Testis (tissue), 3 donors: ENCODE measurements around the gene SEMA5A. TPM values are rescaled to one million over a fixed set of nuclear protein-coding genes. Genes with fewer than 3 reads are reported as not detected.

Experiments
- DNase-seq: peaks from one replicate; pipeline ENCODE4 v3.0.0-alpha.2; 2019
- H3K27ac ChIP-seq, 2 donors: fragments of 200-600 bp; sonication (generic); one replicate each; pipeline ENCODE4 v1.5.1; 2019
- H3K27me3 ChIP-seq: fragments of 200-600 bp; sonication (generic); one replicate; pipeline ENCODE4 v1.5.1; 2019
- H3K36me3 ChIP-seq: fragments of 200-600 bp; sonication (generic); one replicate; pipeline ENCODE4 v1.5.1; 2017; ENCODE audit warnings: low read depth; ENCODE audit errors: missing control alignments
- H3K4me1 ChIP-seq: fragments of 200-600 bp; sonication (generic); one replicate; pipeline ENCODE4 v1.5.1; 2019
- H3K4me3 ChIP-seq, 2 donors: fragments of 200-600 bp; sonication (generic); one replicate each; pipeline ENCODE4 v1.5.1; 2017 to 2019
- H3K9me3 ChIP-seq: fragments of 200-600 bp; sonication (generic); one replicate; pipeline ENCODE4 v1.5.1; 2017
- POLR2A ChIP-seq: fragments of 450-650 bp; IDR thresholded peaks from one replicate; pipeline ENCODE4 v1.6.1; 2017; ENCODE audit warnings: antibody characterized with exemption, mild to moderate bottlenecking, moderate library complexity
- WGBS, 2 donors: methylation state at CpG; one replicate each; pipeline ENCODE4 v1.1.5; 2018; 5-methylcytosine and 5-hydroxymethylcytosine counted together
- intact Hi-C: fragments of 100-400 bp; cut with DNase I; formaldehyde crosslinking; loops from one replicate; pipeline ENCODE4 v1.15.1; 2023; ENCODE audit warnings: low total_unique reads
- polyA plus RNA-seq: library from polyadenylated mRNA; stranded (reverse); fragments of 350-450 nt; fragmentation: Illumina TruSeq; extraction: RNeasy Lipid Tissue Mini Kit (QIAGEN cat#74804); gene quantifications from one replicate; pipeline ENCODE4 v1.2.3, GENCODE V29; 2014; ENCODE audit warnings: low read depth, low replicate concordance; ENCODE audit not compliant: insufficient read depth
- total RNA-seq, 2 donors: library from RNA; depleted of rRNA; stranded (reverse); fragments of >200 nt; gene quantifications; one replicate each; pipeline ENCODE4 v1.2.3, GENCODE V29; 2016
- TF ChIP-seq, protein P1 (sequence below), 3 experiments: fragments of 450-650 bp in 2 of 3; fragments of 200-600 bp in 1 of 3; sonication (generic) in 1 of 3; IDR thresholded peaks; one replicate each; pipeline ENCODE4 v1.5.1; 2016 to 2019; ENCODE audit warnings: antibody characterized with exemption in 3 of 3, mild to moderate bottlenecking in 2 of 3, moderate library complexity in 1 of 3

SEMA5A gene
- total and polyA plus RNA-seq, 3 donors from 2014 or later, result 3.4 to 12.8 (median 5.4) TPM

DNA sequence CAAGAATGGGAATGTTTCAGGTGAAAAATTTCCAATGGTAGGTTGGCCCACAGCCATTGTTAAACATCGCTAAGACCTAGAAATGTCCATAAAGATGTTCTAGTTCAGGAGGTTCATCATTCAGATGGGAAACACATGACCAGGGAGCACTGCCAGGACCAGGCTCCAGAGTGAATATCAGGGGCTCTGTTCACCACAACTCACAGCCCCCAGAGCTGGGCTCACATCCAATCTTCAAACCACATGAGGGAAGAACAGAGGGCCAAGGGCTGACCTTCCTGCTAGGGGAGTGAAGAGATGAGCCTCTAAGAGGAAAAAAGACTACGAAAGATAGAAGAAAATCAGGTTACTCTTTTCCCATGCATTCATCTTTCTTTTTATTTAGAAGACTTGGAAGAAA is 205.8 kb downstream of the SEMA5A start:
- TF ChIP-seq, protein P1, sequence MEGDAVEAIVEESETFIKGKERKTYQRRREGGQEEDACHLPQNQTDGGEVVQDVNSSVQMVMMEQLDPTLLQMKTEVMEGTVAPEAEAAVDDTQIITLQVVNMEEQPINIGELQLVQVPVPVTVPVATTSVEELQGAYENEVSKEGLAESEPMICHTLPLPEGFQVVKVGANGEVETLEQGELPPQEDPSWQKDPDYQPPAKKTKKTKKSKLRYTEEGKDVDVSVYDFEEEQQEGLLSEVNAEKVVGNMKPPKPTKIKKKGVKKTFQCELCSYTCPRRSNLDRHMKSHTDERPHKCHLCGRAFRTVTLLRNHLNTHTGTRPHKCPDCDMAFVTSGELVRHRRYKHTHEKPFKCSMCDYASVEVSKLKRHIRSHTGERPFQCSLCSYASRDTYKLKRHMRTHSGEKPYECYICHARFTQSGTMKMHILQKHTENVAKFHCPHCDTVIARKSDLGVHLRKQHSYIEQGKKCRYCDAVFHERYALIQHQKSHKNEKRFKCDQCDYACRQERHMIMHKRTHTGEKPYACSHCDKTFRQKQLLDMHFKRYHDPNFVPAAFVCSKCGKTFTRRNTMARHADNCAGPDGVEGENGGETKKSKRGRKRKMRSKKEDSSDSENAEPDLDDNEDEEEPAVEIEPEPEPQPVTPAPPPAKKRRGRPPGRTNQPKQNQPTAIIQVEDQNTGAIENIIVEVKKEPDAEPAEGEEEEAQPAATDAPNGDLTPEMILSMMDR (IDR thresholded peaks at IDR 0.05), result no peak
- Histone ChIP-seq H3K4me3 (no peak overlapping the region), H3K4me1 (no peaks in the 10 kb centered on the region), H3K36me3 (no peaks in the 10 kb centered on the region), H3K27me3 (no peaks in the 10 kb centered on the region), H3K27ac (no peak overlapping the region), H3K9me3 (no peaks in the 10 kb centered on the region)
- no peak for DNase-seq
- intact Hi-C loops, result no loop called here
- WGBS, 2 donors, result 71 to 89% methylated on average over 2 of the region's 2 CpGs

DNA sequence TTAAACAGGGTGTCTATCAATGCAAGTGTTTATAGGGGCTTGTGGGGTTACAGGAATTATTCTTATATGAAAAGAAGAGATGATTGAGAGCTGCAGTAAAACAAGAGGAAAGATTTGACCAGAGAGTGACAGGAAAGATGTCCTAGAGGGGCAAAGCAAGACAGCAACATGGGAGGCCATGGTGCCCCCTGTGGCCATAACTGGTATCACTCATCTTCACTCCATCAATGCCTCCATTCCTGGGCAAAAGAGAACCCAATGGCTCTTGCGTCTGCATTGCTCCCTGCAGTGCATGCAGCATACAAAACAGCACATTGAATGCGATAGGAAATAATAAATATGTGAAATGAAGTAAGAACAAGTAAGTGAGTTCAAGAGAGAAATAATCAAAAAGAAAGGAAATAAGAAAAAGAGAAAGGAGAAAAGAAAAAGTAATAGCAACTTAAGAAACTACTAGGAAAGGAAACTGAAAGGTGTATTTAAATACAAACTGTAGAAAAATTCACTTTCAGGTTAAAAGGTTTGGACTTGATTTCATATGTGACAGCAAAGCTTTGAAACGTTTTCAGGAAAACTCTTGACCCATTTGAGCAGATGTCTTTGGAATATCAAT is 206.6 kb downstream of the SEMA5A start:
- Histone ChIP-seq H3K27me3 (no peaks in the 10 kb centered on the region), H3K27ac (no peak overlapping the region), H3K4me1 (no peaks in the 10 kb centered on the region), H3K4me3 (no peak overlapping the region), H3K9me3 (no peaks in the 10 kb centered on the region), H3K36me3 (no peaks in the 10 kb centered on the region)
- WGBS, 2 donors, result 81 to 87% methylated on average over 3 of the region's 3 CpGs
- TF ChIP-seq POLR2A, result no peak
- TF ChIP-seq, protein P1 (IDR thresholded peaks at IDR 0.05), result peak in 2 of 3 experiments; percentile 11 to 28
- intact Hi-C loops, result no loop called here
- peak; percentile 49 for DNase-seq

DNA sequence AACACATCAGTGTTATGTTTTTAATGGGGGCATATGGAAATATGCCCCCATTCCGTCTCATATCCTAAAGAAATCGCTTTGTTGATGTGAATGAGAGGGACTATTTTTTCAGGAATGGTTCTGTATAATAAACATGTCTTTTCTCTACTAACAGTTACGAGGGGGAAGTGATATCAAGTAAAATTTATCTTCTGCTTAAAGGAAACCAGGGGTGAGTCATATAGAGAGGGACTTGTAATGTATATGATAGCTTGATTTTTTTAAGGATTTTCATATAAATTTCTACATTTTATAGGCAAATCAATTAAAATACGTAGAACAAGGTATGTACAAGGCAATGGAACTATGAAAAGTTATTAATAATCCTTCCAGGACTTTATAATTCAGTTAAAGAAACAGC is 207.1 kb downstream of the SEMA5A start:
- no peak for DNase-seq
- 73 to 90% methylated on average over 4 of the region's 4 CpGs for WGBS, 2 donors
- Histone ChIP-seq H3K9me3 (no peaks in the 10 kb centered on the region), H3K4me3 (no peak overlapping the region), H3K36me3 (no peaks in the 10 kb centered on the region), H3K27me3 (no peaks in the 10 kb centered on the region), H3K4me1 (no peaks in the 10 kb centered on the region), H3K27ac (no peak overlapping the region)
- TF ChIP-seq, protein P1 (IDR thresholded peaks at IDR 0.05), result no peak
- TF ChIP-seq POLR2A, result no peak
- intact Hi-C loops, result no loop called here

DNA sequence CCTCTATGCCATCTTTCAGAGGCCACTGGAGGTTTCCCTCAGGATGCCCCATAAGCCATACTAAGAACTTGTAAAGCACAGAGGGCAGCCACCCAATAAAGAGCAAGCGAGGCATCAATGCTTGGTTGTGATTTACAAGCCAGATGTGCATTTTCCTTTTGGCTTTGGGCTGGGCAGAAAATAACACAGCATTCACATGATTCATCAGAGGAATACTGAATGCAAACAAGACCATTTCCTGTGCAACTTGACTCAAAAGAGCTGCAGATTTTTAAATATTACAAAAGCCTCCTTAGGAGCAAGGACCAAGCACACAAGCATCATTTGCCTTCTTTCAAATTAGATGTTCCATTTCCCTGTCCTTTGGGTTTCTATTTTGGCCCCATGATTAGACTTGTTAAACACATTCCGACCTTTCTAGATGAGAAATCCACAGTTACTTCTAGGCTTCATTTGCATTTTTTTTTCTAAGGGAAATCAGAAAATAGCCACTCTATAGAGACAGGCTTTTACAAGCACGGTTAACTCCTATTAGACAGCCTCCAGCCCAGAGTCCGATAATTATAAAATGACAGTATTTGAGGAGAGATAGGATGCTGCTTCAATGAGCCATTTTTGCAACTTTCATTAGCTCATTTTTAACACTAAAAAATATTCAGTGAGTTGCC is 207.8 kb downstream of the SEMA5A start:
- Histone ChIP-seq H3K9me3 (no peaks in the 10 kb centered on the region), H3K36me3 (no peaks in the 10 kb centered on the region), H3K4me3 (no peak overlapping the region), H3K27me3 (no peaks in the 10 kb centered on the region), H3K4me1 (no peaks in the 10 kb centered on the region), H3K27ac (no peak overlapping the region)
- 42 to 60% methylated on average over 4 of the region's 4 CpGs for WGBS, 2 donors
- no peak for DNase-seq
- TF ChIP-seq, protein P1 (IDR thresholded peaks at IDR 0.05), result no peak
- TF ChIP-seq POLR2A, result no peak
- intact Hi-C loops, result no loop called here
